GM10266 (cell line): Measurements from ENCODE around the gene MYOZ3.
A peak's percentile ranks its signal among the peaks of the same experiment; 100 is the strongest.

Experiments
- DNase-seq: peaks from one replicate; pipeline ENCODE4 v3.0.0; 2012; ENCODE audit errors: extremely low spot score
- CTCF ChIP-seq: IDR thresholded peaks from 2 replicates; pipeline ENCODE4 v1.5.1; 2012; ENCODE audit warnings: mild to moderate bottlenecking, low read depth; ENCODE audit not compliant: control insufficient read depth, insufficient read depth; ENCODE audit errors: missing control alignments

The MYOZ3 gene

GRCh38 chr5:150672237-150672883 is 11.3 kb downstream of the MYOZ3 start:
- TF ChIP-seq CTCF, result peak; percentile 15
- DNase-seq, result peak; percentile 53

GRCh38 chr5:150672884-150673275 is 11.8 kb downstream of the MYOZ3 start:
- no peak for TF ChIP-seq CTCF
- no peak for DNase-seq

GRCh38 chr5:150674341-150674821 is 13.3 kb downstream of the MYOZ3 start:
- DNase-seq, result no peak
- no peak for TF ChIP-seq CTCF

- DNase-seq, result no peak
These were observed 14.0 kb downstream of the MYOZ3 start for GRCh38 chr5:150675069-150675468.

GRCh38 chr5:150676578-150676977 is 15.5 kb downstream of the MYOZ3 start:
- no peak for TF ChIP-seq CTCF

More at GRCh38 chr5:150675069-150675468, 14.0 kb downstream of the MYOZ3 start:
- TF ChIP-seq CTCF, result no peak

GRCh38 chr5:150689120-150689519 is 28.1 kb downstream of the MYOZ3 start:
- no peak for DNase-seq
- no peak for TF ChIP-seq CTCF

More at GRCh38 chr5:150676578-150676977, 15.5 kb downstream of the MYOZ3 start:
- no peak for DNase-seq

GRCh38 chr5:150690760-150691159 is 29.7 kb downstream of the MYOZ3 start:
- TF ChIP-seq CTCF, result no peak
- no peak for DNase-seq
